ENCODE results near the gene GGACT. TPM values are rescaled to one million over a fixed set of nuclear protein-coding genes. Genes with fewer than 3 reads are reported as not detected.
"Not testable (repeated sequence)": the region's sequence is repeated elsewhere in the genome, so short reads cannot be mapped to it uniquely, and the experiment has no call there.

The GGACT gene
- total RNA-seq, 1 experiment from 2014 or later, result 2.2 TPM

DNA sequence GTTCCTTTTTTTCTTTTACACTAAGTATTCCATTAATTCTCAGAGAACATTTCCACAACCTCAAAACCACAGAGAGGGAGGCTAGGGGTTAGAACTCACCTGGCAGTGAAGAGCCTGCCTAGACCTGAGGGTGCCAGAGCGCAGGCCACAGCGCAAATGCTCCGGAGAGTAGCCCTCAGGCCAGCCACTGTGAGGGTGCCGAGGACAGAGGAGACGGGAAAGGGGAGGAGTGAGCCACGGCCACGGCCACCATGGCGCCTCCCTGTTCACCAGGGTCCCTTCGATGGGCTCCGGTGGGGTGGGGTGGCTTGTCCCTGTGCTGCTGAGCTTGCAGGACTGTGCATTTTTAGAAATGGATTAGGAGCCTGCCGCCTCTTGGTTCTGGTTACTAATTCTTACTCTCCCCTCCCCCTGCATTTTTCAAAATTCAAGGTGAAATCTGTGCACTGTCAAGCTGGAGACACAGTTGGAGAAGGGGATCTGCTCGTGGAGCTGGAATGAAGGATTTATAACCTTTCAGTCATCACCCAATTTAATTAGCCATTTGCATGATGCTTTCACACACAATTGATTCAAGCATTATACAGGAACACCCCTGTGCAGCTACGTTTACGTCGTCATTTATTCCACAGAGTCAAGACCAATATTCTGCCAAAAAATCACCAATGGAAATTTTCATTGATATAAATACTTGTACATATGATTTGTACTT lies 58.8 kb downstream of the GGACT start:
- DNase-seq (ENCODE audit: low read depth), result no peak

DNA sequence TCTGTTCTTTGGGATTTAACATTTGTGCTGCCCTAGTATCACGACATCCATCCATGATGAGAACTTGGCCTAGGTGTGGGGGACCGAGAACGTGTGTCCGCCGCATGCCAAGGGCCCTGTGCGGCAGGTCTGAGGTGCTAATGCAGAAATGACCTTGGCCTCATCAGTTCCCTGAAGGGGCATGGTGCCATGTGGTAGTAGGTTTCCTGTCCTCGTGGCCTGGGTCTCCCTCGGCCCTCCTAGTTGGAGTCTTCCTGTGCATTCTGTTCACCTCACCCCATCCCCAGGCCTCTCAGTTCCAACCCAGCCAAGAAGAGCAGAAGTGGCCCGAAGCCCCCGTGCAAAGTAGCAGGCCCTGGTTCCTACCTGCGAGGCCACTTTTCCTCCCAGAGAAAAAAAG lies 59.8 kb downstream of the GGACT start:
- DNase-seq (ENCODE audit: low read depth), result no peak

DNA sequence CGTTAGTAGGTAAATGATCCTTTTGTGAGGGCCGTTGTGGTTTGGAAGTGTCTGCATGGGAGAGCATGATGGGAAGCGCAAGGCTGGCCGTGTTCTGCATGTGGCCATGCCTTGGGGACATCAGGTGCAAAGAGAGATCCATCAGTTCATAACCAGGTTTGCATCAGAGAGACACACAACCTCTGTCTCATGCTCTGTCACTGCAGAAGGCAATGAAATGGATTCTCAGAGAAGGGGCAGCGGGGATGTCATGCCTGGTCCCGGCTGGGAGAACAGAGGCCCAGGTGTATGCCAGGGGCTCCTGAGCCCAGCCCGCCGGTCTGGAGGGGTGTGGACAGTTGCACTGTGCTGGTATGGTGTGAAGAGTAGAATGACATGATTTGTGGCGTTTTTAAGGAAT lies 60.2 kb downstream of the GGACT start:
- DNase-seq (ENCODE audit: low read depth), result no peak

DNA sequence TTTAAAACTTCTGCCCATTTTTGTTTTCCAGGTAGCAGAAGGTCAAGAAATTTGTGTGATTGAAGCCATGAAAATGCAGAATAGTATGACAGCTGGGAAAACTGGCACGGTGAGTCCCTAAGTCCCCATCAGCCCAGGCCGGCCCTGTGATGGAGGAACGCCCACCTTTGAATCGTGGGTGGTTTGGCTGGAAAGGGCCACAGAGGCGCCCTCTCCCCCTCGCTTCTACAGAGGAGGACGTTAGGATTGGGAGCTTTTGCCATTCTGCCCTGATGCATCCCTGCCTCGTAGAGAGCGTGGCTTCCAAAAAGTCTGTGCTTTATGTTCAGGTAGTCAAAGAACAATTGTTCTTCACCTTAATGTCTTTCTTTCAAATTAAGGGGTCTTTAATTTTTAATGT lies 60.9 kb downstream of the GGACT start:
- no peak for DNase-seq (ENCODE audit: low read depth)

DNA sequence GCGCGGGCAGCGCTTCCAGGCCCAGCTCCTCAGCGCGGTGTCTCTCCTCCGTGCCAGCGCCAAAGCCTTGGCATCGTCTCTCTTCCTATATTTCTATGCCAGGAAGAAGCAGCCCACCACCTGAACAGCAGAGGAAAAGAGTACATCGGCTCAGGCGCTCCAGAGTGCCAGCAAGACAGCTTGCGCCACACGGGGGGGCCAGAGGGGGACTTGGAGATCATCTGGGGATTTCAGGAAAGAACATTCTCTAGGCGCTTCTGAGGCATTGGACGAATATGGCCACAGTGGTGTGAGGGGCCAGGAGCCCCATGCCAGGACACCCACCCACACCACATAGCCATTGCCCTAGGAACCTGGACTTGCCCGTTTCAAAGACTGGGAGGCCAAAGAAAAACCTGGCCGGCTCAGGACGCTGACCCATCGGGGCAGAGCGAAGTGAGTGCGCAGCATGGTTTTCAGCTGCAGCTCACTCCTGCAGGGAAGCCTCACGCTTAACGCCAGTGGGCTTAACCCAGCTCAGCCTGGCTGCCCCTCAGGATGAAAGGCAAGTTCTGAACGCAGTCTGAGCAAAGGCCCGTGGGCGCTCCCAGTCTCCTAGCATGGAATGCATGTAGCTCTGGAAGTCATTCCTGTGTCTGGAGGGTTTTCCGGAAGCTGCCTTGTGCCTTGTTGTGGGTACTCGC lies 62.1 kb downstream of the GGACT start:
- DNase-seq (ENCODE audit: low read depth), result no peak

- DNase-seq (ENCODE audit: low read depth), result no peak
These were observed 62.9 kb downstream of the GGACT start for GRCh38 chr13:100525453-100526317.

GRCh38 chr13:100524688-100525087 lies 63.9 kb downstream of the GGACT start:
- not testable (repeated sequence) for DNase-seq (ENCODE audit: low read depth)

DNA sequence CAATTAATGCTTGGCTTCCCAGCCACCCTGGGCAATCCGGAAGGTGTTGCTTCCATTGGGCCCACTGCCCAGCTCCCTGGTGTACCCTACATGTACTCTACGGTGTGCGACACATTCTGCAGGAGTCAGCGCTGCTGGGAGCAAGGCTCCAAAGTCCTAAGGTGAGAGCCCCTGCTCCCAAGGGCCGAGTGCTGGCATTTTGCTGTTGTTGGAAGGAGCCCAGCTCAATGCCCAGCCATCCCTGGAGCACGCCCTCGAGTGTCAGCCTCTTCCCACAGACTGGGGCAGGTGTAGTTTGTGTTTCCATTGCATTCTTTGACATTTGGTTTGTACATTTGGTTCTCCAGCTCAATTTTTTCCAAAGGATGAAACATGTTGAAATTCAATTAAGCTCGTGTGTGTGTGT lies 64.6 kb downstream of the GGACT start:
- DNase-seq (ENCODE audit: low read depth), result no peak

- no peak for DNase-seq (ENCODE audit: low read depth)
These were observed 65.2 kb downstream of the GGACT start for GRCh38 chr13:100523411-100523810.

GRCh38 chr13:100522618-100523309 lies 65.8 kb downstream of the GGACT start:
- DNase-seq (ENCODE audit: low read depth), result no peak

- DNase-seq (ENCODE audit: low read depth), result no peak
These were observed 66.6 kb downstream of the GGACT start for GRCh38 chr13:100521851-100522617.

GRCh38 chr13:100520936-100521850 lies 67.4 kb downstream of the GGACT start:
- no peak for DNase-seq (ENCODE audit: low read depth)

- DNase-seq (ENCODE audit: low read depth), result no peak
These were observed 69.0 kb downstream of the GGACT start for GRCh38 chr13:100519626-100520025.

GRCh38 chr13:100518394-100519062 lies 70.1 kb downstream of the GGACT start:
- DNase-seq (ENCODE audit: low read depth), result no peak

GRCh38 chr13:100517728-100518127 lies 70.9 kb downstream of the GGACT start:
- no peak for DNase-seq (ENCODE audit: low read depth)

DNA sequence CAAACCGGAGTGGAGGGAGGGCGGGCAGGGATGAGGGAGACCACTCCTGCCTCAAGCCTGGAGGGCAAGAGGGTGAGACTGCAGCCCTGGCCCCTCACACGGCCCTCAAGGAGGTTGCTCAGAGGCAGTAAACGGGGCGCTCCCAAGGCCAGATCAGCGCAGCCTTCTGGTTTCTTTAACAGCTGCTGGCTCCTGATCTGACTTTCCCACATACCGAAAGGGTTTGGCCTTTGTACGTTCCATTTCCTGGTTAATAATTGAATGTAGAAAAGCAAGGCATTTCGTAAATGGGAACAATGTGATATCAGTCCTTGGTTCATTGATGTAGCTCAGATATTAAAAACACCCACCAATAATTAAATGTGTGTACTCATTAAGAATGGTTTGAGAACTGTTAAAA lies 71.5 kb downstream of the GGACT start:
- no peak for DNase-seq (ENCODE audit: low read depth)

- DNase-seq (ENCODE audit: low read depth), result no peak
These were observed 73.2 kb downstream of the GGACT start for GRCh38 chr13:100515410-100515800.

GRCh38 chr13:100514788-100515409 lies 73.7 kb downstream of the GGACT start:
- DNase-seq (ENCODE audit: low read depth), result peak; percentile 60

Measured in RPMI7951 (cell line).